GM21723 (cell line): ENCODE results near the gene RNF186.
"Not testable (repeated sequence)": the region's sequence is repeated elsewhere in the genome, so short reads cannot be mapped to it uniquely, and the experiment has no call there.

Experiments used
- ATAC-seq: cut with Tn5 transposase; IDR thresholded peaks from one replicate; pipeline ENCODE4 v1.9.1; 2021; ENCODE audit warnings: mild to moderate bottlenecking, moderate library complexity; ENCODE audit not compliant: unreplicated experiment

Gene RNF186

DNA sequence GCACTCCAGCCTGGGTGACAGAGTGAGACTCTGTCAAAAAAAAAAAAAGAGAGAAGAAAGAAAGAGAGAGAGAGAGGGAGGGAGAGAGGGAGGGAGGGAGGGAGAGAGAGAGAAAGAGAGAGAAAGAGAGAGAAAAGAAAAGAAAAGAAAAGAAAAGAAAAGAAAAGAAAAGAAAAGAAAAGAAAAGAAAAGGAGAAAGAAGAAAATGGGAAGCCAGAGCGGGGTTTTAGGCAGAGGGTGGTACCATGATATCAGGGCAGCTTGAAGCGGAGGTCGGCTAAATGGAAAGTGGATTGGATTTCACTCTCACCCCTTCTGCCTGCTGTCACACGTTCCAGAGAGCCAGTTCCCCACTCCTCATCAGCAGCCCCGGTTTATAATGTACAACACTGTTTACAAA lies 17.3 kb downstream of the RNF186 start:
- ATAC-seq, result no peak

- ATAC-seq, result no peak
Observed at GRCh38 chr1:19794583-19794982, 20.5 kb downstream of the RNF186 start.

DNA sequence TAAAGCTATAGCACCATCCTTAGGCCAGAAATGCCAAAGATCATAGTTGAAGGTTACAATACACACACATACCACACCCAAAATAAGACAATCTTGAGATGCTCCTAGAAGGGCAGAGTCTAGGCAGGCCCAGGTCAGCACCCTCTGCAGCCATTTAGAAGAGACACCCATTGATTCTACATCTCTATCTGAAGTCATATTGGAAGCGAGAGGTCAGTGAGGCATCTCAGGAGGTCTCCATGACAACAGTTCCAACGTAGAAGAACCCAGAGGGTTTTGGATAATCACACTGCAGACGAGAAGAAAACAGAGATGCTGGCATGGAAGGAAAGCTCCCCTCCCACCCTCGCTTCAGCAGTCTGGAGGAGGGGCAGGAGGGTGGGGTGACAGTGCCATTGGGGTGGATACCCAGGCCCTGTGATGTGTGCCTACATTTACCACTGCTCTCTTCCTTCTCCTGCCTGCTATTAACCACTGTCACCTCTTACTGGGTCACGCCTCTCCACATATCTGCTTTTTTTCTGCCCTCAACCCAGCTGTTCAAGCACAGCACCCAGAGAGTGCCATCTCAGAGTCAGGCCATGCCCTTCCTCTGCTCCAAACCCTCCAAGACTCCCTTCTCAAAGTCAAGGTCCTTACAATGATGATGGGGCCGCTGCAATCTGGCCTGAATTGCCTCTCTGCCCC lies 21.6 kb downstream of the RNF186 start:
- ATAC-seq, result no peak

GRCh38 chr1:19792237-19793002 lies 22.7 kb downstream of the RNF186 start:
- no peak for ATAC-seq

DNA sequence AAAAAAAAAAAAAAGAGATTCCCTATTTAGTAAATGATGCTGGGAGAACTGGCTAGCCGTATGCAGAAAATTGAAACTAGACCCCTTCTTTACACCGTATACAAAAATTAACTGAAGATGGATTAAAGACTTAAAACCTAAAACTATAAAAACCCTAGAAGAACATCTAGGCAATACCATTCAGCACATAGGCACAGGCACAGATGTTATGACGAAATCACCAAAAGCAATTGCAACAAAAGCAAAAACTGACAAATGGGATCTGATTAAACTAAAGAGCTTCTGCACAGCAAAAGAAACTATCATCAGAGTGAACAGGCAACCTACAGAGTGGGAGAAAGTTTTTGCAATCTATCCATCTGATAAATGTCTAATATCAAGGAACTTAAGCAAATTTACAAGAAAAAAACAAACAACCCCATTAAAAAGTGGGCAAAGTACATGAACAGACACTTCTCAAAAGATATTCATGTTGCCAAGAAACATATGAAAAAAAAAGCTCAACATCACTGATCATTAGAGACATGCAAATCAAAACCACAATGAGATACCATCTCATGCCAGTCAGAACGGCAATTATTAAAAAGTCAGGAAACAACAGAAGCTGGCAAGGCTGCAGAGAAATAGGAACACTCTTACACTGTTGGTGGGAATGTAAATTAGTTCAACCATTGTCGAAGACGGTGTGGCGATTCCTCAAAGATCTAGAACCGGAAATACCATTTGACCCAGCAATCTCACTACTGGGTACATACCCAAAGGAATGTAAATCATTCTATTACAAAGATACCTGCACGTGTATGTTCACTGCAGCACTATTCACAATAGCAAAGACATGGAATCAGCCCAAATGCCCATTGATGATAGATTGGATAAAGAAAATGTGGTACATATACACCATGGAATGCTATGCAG lies 24.8 kb downstream of the RNF186 start:
- ATAC-seq, result not testable (repeated sequence)

DNA sequence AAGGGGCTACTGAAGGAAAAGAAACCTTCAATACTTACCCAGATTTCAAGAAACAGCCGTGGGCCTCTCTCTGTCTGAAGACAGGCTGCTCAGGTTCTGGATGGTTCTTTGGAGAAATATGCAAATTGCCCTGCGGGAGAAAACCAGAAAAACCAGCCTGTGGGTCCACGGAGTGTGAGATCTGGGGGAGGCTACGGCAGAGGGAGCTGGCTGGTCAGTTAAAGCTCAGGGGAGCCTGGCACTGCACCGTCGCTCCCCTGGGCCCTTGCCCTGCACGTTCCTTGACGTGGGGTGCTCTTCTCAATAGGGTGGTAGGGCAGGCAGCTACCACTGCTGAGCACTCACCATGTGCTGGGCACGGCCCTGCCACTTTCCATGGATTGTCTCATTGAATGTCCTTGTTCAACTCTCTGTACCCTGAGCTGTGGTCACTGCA lies 28.1 kb downstream of the RNF186 start:
- ATAC-seq, result no peak

- ATAC-seq, result no peak
Observed at GRCh38 chr1:19785660-19786059, 29.4 kb downstream of the RNF186 start.

DNA sequence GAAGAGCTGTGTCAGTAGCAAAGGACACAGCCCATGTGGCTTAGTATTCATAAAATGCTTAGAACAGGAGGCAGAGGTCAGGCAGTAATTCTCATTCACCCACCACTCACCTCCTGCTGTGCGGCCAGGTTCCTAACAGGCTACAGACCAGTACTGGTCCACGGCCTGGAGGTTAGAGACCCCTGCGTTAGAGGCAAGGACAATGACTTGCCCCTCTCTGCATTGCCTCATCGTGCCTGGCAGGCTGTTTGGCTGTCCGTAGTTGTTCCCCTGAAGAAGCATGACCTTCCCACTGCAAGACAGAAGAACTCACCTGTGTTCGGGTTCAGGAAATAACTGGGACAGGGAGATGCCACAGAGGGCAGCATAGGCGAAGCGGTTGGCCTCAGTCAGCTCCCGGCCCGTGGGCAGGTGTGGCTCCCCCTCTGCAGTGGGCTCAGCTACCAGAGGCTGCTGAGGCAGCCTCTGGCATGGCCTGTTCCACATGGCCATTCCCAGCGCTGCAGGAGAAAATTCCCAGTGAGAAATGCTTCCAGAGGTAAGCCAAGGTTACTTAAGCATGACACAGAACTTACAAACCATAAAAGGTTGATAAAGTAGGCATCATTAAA lies 34.7 kb downstream of the RNF186 start:
- ATAC-seq, result no peak

DNA sequence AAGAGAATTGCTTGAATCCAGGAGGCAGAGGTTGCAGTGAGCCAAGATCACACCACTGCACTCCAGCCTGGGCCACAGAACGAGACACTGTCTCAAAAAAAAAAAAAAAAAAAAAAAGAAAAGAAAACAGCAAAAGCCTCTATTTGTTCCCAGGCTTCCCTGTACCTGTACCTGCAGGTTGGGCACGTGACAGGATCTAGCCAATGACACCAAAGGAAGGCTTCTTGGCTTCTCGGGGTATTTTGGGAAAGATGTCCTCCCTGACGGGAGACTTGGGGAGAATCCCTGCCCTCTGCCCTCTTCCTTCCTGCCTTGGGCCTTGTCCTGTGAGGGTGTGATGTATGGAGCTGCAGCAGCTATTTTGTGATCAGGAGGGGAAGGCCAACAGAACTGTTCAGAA lies 38.1 kb downstream of the RNF186 start:
- ATAC-seq, result no peak

DNA sequence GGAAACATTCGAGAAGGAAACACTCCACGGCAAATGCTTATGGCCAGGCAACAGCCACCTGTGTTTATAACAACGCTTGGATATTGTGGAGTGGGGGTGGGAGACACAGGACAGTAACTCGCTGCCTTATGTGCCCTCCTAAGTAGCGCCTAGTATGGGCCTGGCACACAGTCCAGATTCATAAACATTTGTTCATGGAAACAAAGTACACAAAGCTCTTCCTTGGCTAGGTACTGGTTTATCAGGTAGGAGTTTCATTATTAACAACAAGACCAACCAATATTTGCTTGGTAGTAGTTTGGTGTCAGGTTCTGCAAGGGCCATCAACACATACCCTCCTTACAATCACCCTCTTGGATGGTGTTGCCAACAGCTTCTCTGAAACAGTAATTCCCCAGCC lies 38.8 kb downstream of the RNF186 start:
- no peak for ATAC-seq

- no peak for ATAC-seq
Observed at GRCh38 chr1:19775831-19776230, 39.3 kb downstream of the RNF186 start.

GRCh38 chr1:19775317-19775716 lies 39.8 kb downstream of the RNF186 start:
- no peak for ATAC-seq

DNA sequence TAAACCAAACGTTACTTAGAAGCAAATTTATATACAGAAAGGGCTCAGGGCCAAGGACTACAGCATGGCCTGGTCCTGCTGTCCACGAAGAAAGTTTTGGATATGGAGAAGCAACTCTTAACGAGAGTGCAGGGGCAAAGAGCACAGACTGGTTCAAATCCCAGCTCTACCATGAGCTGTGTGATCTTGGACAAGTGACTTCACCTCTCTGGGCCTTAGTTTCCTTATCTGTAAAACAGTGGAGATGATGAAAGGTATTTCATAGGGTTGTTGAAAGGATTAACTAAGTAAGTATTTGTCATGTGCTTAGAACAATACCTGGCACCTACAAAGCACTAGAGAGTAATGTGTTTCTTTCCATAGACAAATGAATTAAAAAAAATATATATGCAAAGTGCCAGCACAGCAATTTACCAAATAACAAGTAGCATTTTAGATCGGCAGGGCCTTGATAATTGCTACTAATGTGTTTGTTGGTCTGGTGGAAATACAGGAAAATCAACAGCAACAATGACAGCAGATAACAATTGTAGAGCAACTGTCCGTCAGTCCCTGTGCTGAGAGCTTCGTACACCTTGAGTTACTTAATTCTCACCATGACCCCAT lies 40.8 kb downstream of the RNF186 start:
- ATAC-seq, result no peak

- ATAC-seq, result no peak
Observed at GRCh38 chr1:19773485-19773884, 41.6 kb downstream of the RNF186 start.

- ATAC-seq, result no peak
Observed at GRCh38 chr1:19772053-19772452, 43.0 kb downstream of the RNF186 start.

DNA sequence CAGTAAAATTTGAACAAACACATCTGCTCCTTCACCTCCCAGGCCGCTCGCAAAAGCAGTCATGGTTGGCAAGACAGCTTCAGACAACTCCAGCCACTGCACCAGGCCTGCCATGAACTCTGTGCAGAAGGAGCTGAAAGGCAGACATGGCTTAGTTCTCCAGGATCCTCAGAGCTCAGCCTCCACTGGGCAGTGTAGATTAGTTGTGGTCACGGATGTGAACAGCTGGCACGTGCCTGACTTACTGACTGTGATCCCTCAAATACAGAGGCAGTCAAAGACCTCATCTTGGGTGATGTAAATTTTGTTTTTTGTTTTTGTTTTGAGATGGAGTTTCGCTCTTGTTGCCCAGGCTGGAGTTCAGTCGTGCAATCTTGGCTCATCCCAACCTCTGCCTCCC lies 43.7 kb downstream of the RNF186 start:
- ATAC-seq, result no peak

GRCh38 chr1:19770436-19771190 lies 44.5 kb downstream of the RNF186 start:
- ATAC-seq, result no peak

GRCh38 chr1:19769211-19769932 lies 45.7 kb downstream of the RNF186 start:
- no peak for ATAC-seq
